IMR-90 (cell line): ENCODE data around the gene ZNF595. TPM values are rescaled to one million over a fixed set of nuclear protein-coding genes. Genes with fewer than 3 reads are reported as not detected.
"Not testable (repeated sequence)": the region's sequence is repeated elsewhere in the genome, so short reads cannot be mapped to it uniquely, and the experiment has no call there.

ENCODE experiments used
- ATAC-seq: fragments of 200-7000 bp; cut with Tn5 transposase; 2 replicates; pipeline ENCODE4 v1.9.1; 2020; ENCODE audit warnings: low read depth, mild to moderate bottlenecking, moderate library complexity
- Bru-seq: library from RNA; stranded (reverse); fragments of 400-500 nt; gene quantifications from one replicate; lab custom pipeline; 2021; lab: Mats Ljungman, UMichigan
- BruChase-seq, 2 experiments: library from RNA; stranded (reverse); fragments of 400-500 nt; gene quantifications; one replicate each; lab custom pipeline; 2021; lab: Mats Ljungman, UMichigan
- BruUV-seq: library from RNA; stranded (reverse); fragments of 400-500 nt; replicated peaks from 2 replicates; lab custom pipeline; 2021; lab: Mats Ljungman, UMichigan
- CTCF ChIA-PET: fragments of 300-600 bp; formaldehyde crosslinking; extraction: SDS; loops from one replicate; lab custom pipeline; 2021; ENCODE audit warnings: antibody characterized with exemption; lab: Yijun Ruan, JAX
- POLR2A ChIA-PET: fragments of 300-600 bp; sonication (Branson Sonifier 250); formaldehyde crosslinking; loops from one replicate; lab custom pipeline; 2022; ENCODE audit warnings: antibody characterized with exemption; ENCODE audit not compliant: unreplicated experiment; lab: Charles Lee
- DNase-seq: peaks from one replicate; pipeline ENCODE4 v3.0.0; 2013
- H2AFZ ChIP-seq: replicated peaks from 2 replicates; pipeline ENCODE3; 2013; ENCODE audit warnings: low read length, mild to moderate bottlenecking; ENCODE audit not compliant: poor library complexity
- H2AK5ac ChIP-seq: 2 replicates; pipeline ENCODE4 v1.6.1; 2013; ENCODE audit warnings: low read depth, low read length, inconsistent platforms
- H2AK9ac ChIP-seq: replicated peaks from 2 replicates; pipeline ENCODE3; 2013; ENCODE audit warnings: mild to moderate bottlenecking, low read depth, low read length, moderate library complexity; ENCODE audit not compliant: poor library complexity
- H2BK120ac ChIP-seq: 2 replicates; pipeline ENCODE4 v1.6.1; 2013; ENCODE audit warnings: low read depth, low read length, inconsistent platforms
- H2BK15ac ChIP-seq: 3 replicates; pipeline ENCODE4 v1.6.1; 2013; ENCODE audit warnings: low read depth, low read length, inconsistent platforms
- H2BK20ac ChIP-seq: 2 replicates; pipeline ENCODE4 v1.6.1; 2013; ENCODE audit warnings: low read depth, mild to moderate bottlenecking, inconsistent platforms, low read length, moderate library complexity
- H2BK5ac ChIP-seq: 2 replicates; pipeline ENCODE4 v1.6.1; 2013; ENCODE audit warnings: mild to moderate bottlenecking, low read depth, low read length, inconsistent platforms; ENCODE audit not compliant: poor library complexity, severe bottlenecking
- H3K14ac ChIP-seq: replicated peaks from 2 replicates; pipeline ENCODE4 v1.6.1; 2013; ENCODE audit warnings: low read depth, low read length, inconsistent platforms
- H3K18ac ChIP-seq: 2 replicates; pipeline ENCODE4 v1.6.1; 2013; ENCODE audit warnings: low read depth, low read length, control low read depth
- H3K23ac ChIP-seq: 2 replicates; pipeline ENCODE4 v1.6.1; 2013; ENCODE audit warnings: low read depth, low read length, inconsistent platforms
- H3K27ac ChIP-seq: 2 replicates; pipeline ENCODE4 v1.5.1; 2013; ENCODE audit warnings: mild to moderate bottlenecking, control low read depth, low read length; ENCODE audit not compliant: insufficient read depth
- H3K27me3 ChIP-seq: 2 replicates; pipeline ENCODE4 v1.6.1; 2013; ENCODE audit warnings: low read length; ENCODE audit not compliant: control insufficient read depth, insufficient read depth
- H3K36me3 ChIP-seq: 2 replicates; pipeline ENCODE4 v1.6.1; 2013; ENCODE audit warnings: low read length, mixed read lengths; ENCODE audit not compliant: control insufficient read depth, insufficient read depth
- H3K4ac ChIP-seq: 2 replicates; pipeline ENCODE4 v1.6.1; 2013; ENCODE audit warnings: low read depth, low read length, inconsistent platforms
- H3K4me1 ChIP-seq: 2 replicates; pipeline ENCODE4 v1.6.1; 2013; ENCODE audit warnings: low read length, mixed read lengths; ENCODE audit not compliant: control insufficient read depth, insufficient read depth
- H3K4me2 ChIP-seq: 2 replicates; pipeline ENCODE4 v1.6.1; 2013; ENCODE audit warnings: low read depth, mild to moderate bottlenecking, control low read depth, low read length, moderate library complexity
- H3K4me3 ChIP-seq: 2 replicates; pipeline ENCODE4 v1.5.1; 2013; ENCODE audit warnings: low read depth, mild to moderate bottlenecking, control low read depth, low read length, moderate library complexity; ENCODE audit not compliant: insufficient read depth
- H3K56ac ChIP-seq: 2 replicates; pipeline ENCODE4 v1.6.1; 2013; ENCODE audit warnings: low read length, inconsistent platforms; ENCODE audit not compliant: insufficient read depth; ENCODE audit errors: extremely low read depth
- H3K79me1 ChIP-seq, 2 experiments: 2 replicates each; pipeline ENCODE4 v1.6.1; 2013; ENCODE audit warnings: low read length in 2 of 2, inconsistent platforms in 1 of 2, low read depth in 1 of 2
- H3K9ac ChIP-seq: 2 replicates; pipeline ENCODE4 v1.6.1; 2013; ENCODE audit warnings: low read depth, low read length, control low read depth
- H3K9me1 ChIP-seq: 2 replicates; pipeline ENCODE4 v1.6.1; 2013; ENCODE audit warnings: low read length, inconsistent platforms; ENCODE audit not compliant: insufficient read depth
- H3K9me3 ChIP-seq: 2 replicates; pipeline ENCODE4 v1.6.1; 2013; ENCODE audit warnings: low read length; ENCODE audit not compliant: control insufficient read depth, insufficient read depth
- H4K20me1 ChIP-seq: 2 replicates; pipeline ENCODE4 v1.6.1; 2013; ENCODE audit warnings: low read length, inconsistent platforms; ENCODE audit not compliant: insufficient read depth
- H4K5ac ChIP-seq: 2 replicates; pipeline ENCODE4 v1.6.1; 2013; ENCODE audit warnings: mild to moderate bottlenecking, low read depth, low read length, control low read depth
- H4K8ac ChIP-seq, 2 experiments: 2 replicates each; pipeline ENCODE4 v1.6.1; 2013; ENCODE audit warnings: low read depth in 2 of 2, low read length in 2 of 2, control low read depth in 1 of 2, inconsistent platforms in 1 of 2
- H4K91ac ChIP-seq: 2 replicates; pipeline ENCODE4 v1.6.1; 2013; ENCODE audit warnings: low read depth, low read length, inconsistent platforms; ENCODE audit not compliant: insufficient read depth
- WGBS, 2 experiments: methylation state at CpG; one replicate each; pipeline versions ENCODE4 v1.1.5 to v1.1.7; 2013; ENCODE audit warnings: missing lambda C conversion rate in 2 of 2; ENCODE audit not compliant: insufficient read length in 1 of 2; ENCODE audit errors: extremely low coverage in 2 of 2; 5-methylcytosine and 5-hydroxymethylcytosine counted together
- dilution Hi-C: fragments of 300-500 bp; cut with HindIII; formaldehyde crosslinking; loops from one replicate; pipeline ENCODE4 v1.14.3; 2018; ENCODE audit warnings: low sequenced_read_pairs; ENCODE audit not compliant: unreplicated experiment
- in situ Hi-C: fragments of 300-500 bp; cut with MboI; formaldehyde crosslinking; loops from 3 replicates; pipeline ENCODE4 v1.14.3; 2019; ENCODE audit warnings: low sequenced_read_pairs, inconsistent platforms, mixed read lengths
- intact Hi-C: fragments of 100-400 bp; cut with micrococcal nuclease; formaldehyde crosslinking; loops from 2 replicates; pipeline ENCODE4 v1.10.0; 2022
- long read RNA-seq: library from polyadenylated mRNA; unstranded; transcript quantifications from one replicate; pipeline ENCODE4 v2.0.0, GENCODE V29; 2021; ENCODE audit not compliant: unreplicated experiment
- polyA plus RNA-seq, 3 experiments: library from polyadenylated mRNA; depleted of rRNA; stranded (reverse); fragments of >200 nt; gene quantifications; 2 replicates each; pipeline ENCODE4 v1.2.3, GENCODE V29; 2012; ENCODE audit warnings: low replicate concordance in 1 of 3
- total RNA-seq: library from RNA; depleted of rRNA; stranded (reverse); fragments of >200 nt; gene quantifications from 2 replicates; pipeline ENCODE4 v1.2.3, GENCODE V29; 2012; rRNA removed

Gene ZNF595
- total RNA-seq, result 6.8 and 9.4 TPM in 2 replicates
- 1.5 and 1.9 TPM in 2 replicates for polyA plus RNA-seq (2012; rRNA removed)
- 0.62 and 2.3 TPM in 2 replicates for polyA plus RNA-seq (2012; cell fraction: cytosol; rRNA removed)
- 0.83 and 7.3 TPM in 2 replicates for polyA plus RNA-seq (2012; cell fraction: nucleus; rRNA removed; ENCODE audit: low replicate concordance)
- Bru-seq, nascent RNA, result percentile 70 among the genes with signal in this experiment
- BruChase-seq, experiment 1, labeled RNA remaining after a 6-hour chase, result percentile 64 among the genes with signal in this experiment
- percentile 78 among the genes with signal in this experiment for BruChase-seq, experiment 2, labeled RNA remaining after a 2-hour chase
- long read RNA-seq, transcript ZNF595-205 (4 exons, 2,911 nt), result major isoform, 5 of 7 reads
- long read RNA-seq, partial matches to known transcripts, result 0 of 7 reads
- long read RNA-seq, other reads (novel, unspliced or antisense), result 0 of 7 reads

DNA sequence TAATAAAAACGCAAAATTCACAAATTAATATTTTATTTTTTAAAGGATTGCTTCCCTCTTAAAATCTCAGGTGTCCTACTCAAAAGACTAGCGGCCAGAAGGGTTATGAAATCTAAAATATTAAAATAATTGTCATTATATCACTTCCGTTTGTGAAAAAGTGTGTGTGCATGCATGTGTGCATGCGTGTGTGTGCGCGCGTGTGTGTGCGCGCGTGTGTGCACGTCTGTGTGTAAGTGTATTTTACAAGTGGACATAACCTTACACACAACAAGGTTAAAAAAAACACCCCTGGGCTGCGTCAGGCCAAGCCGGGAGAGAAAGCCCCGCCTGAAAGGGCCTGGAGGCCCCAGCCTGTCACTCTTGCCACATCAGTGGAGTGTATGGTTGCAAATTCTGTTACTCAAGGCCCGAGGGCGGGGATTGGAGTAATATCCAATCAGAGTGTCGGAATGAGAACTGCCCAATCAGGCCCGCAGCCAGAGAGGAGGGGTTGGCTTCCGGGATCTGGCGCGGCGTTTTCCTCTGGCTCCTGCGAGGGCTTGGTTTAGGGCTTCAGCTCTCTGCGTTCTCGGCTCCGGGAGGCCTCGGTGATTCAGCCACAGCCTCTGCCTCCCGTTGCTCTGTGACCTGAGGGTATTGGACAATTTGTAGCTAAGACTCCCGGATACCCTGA lies at the start of gene ZNF595:
Gene ZNF595 (plus strand): TSS at position 518 of the 676 bp plus-strand sequence. CDS start 168 bp downstream, outside the sequence.
- H3K9me3 ChIP-seq, H3K27ac ChIP-seq, in situ Hi-C loops, H2AFZ ChIP-seq, H4K5ac ChIP-seq, H2BK20ac ChIP-seq, H3K36me3 ChIP-seq, POLR2A ChIA-PET, DNase-seq, H3K9ac ChIP-seq, intact Hi-C loops, H2AK5ac ChIP-seq, H3K56ac ChIP-seq, H2BK5ac ChIP-seq, BruUV-seq, H3K18ac ChIP-seq, CTCF ChIA-PET, H3K14ac ChIP-seq, H2AK9ac ChIP-seq, H4K20me1 ChIP-seq, H3K9me1 ChIP-seq, H3K4me1 ChIP-seq, H3K79me1 ChIP-seq, H3K23ac ChIP-seq, H2BK120ac ChIP-seq, dilution Hi-C loops, H4K91ac ChIP-seq, H3K4me2 ChIP-seq, H4K8ac ChIP-seq, H3K4ac ChIP-seq, H3K27me3 ChIP-seq, H2BK15ac ChIP-seq: not testable (repeated sequence)
- ATAC-seq, result peak; percentile 96
- H3K4me3 ChIP-seq, result peak within 1 kb of the TSS; percentile 34
- WGBS, 2 experiments, result no CpG with 5 or more reads among the region's 29 CpGs

DNA sequence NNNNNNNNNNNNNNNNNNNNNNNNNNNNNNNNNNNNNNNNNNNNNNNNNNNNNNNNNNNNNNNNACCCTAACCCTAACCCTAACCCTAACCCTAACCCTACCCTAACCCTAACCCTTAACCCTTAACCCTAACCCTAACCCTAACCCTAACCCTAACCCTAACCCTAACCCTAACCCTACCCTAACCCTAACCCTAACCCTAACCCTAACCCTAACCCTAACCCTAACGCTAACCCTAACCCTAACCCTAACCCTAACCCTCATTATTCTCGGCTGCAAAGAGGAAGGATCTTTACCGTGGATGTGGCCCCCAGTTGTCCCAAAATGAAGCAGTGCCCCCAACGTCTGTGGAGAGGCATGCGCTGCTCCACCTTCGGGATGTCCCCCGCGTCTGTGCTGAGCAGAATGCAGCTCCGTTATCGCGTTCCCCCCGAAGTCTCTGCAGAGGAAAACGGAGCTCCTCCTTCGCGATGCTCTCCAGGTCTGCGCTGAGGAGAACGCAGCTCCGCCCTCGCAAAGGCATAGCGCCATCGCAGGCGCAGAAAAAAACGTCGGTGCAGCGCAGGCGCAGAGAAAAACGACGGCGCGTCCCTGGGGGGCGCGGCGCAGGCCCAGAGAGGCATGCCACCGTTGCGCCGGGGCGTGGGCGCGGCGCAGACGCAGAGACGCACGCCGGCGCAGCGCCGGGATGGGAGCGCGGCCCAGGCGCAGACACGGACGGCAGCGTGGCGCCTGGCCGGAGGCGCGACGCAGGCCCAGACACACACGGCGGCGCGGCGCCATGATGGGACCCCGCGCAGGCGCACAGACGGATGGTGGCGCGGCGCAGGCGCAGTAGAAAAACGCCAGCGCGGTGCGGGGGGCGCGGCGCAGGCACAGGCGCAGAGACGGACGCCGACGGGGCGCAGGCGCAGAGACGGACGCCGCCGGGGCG lies 42.9 kb upstream of the ZNF595 start:
- H4K8ac ChIP-seq, H3K9me3 ChIP-seq, in situ Hi-C loops, H2AFZ ChIP-seq, H4K91ac ChIP-seq, ATAC-seq, dilution Hi-C loops, DNase-seq, H4K20me1 ChIP-seq, CTCF ChIA-PET, H3K27ac ChIP-seq, H3K4ac ChIP-seq, H3K56ac ChIP-seq, H3K79me1 ChIP-seq, H2BK120ac ChIP-seq, POLR2A ChIA-PET, BruUV-seq, H3K4me3 ChIP-seq, H3K27me3 ChIP-seq, H4K5ac ChIP-seq, H3K4me1 ChIP-seq, H3K9me1 ChIP-seq, H3K4me2 ChIP-seq, H3K36me3 ChIP-seq, H2BK20ac ChIP-seq, H2BK15ac ChIP-seq, H3K9ac ChIP-seq, intact Hi-C loops, H2AK9ac ChIP-seq, H3K18ac ChIP-seq, H2AK5ac ChIP-seq, H3K23ac ChIP-seq, H3K14ac ChIP-seq: not testable (repeated sequence)
- peak overlapping the region; percentile 49 for H2BK5ac ChIP-seq
- 85 to 100% methylated on average over 1 to 15 of the region's 90 CpGs for whole genome bisulfite sequencing, 2 experiments
